Prostate gland (tissue), 2 donors: Measurements from ENCODE around the gene PNMA1.

Source experiments
- CTCF ChIP-seq, 4 experiments: fragments of 200-600 bp in 2 of 4; fragments of 450-650 bp in 2 of 4; sonication (generic) in 2 of 4; IDR thresholded peaks; 1 replicate in 3 of 4; 2 replicates in 1 of 4; pipeline ENCODE4 v1.5.1; 2016 to 2019; ENCODE audit warnings: antibody characterized with exemption in 4 of 4, mild to moderate bottlenecking in 2 of 4, moderate library complexity in 2 of 4
- POLR2A ChIP-seq: fragments of 450-650 bp; IDR thresholded peaks from one replicate; pipeline ENCODE4 v1.6.1; 2016; ENCODE audit warnings: antibody characterized with exemption, mild to moderate bottlenecking
- POLR2AphosphoS5 ChIP-seq: sonication (generic); formaldehyde crosslinking; IDR thresholded peaks from one replicate; pipeline ENCODE4 v1.6.1; 2017; ENCODE audit warnings: antibody characterized with exemption

GRCh38 chr14:73696466-73697400 is 17.5 kb downstream of the PNMA1 start:
- TF ChIP-seq CTCF (IDR thresholded peaks at IDR 0.05) (no peak), POLR2A (no peak), POLR2AphosphoS5 (no peak)
